GM21529 (cell line): Measurements from ENCODE around the gene TCF7L2.
"Not testable (repeated sequence)": the region's sequence is repeated elsewhere in the genome, so short reads cannot be mapped to it uniquely, and the experiment has no call there.

Source experiments
- ATAC-seq: cut with Tn5 transposase; IDR thresholded peaks from one replicate; pipeline ENCODE4 v1.9.1; 2021; ENCODE audit not compliant: unreplicated experiment

TCF7L2 gene

DNA sequence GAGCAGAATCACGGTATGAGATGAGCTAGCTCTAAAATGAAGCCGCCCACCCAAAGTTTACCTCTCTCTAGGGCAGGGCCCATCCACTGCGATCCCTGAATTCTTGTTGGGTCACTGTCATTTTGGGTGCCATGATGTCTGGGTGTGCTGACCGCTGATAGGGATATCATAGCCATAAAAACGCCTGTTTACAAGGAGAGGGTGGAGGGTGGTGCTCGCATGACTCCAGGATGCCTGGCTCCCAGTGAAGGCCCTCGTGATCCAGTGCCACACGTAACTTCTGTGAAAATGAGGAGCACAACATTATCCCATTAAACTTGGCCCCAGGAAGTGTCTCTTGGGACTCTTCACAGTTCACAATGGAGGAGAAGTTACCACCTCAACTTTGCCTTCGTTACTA lies 139.5 kb downstream of the TCF7L2 start:
- no peak for ATAC-seq

DNA sequence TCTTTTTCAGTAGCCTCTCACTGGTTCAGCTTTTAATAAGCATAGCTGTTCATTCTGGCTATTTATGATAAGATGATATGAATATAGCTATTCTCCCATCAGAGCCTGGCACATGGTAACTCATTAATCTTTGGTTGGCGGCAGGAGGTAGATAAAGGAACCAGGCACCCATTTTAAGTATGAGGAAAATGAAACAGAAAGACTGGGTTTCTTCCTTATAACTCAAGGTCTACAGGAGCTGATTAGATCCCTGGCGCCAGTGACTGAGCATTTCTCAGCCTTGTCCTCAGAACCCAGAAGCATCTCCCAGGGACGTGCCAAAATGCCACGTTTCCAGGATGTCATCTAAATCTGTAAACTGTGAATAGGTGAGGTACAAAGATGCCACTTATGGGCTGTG lies 141.9 kb downstream of the TCF7L2 start:
- no peak for ATAC-seq

DNA sequence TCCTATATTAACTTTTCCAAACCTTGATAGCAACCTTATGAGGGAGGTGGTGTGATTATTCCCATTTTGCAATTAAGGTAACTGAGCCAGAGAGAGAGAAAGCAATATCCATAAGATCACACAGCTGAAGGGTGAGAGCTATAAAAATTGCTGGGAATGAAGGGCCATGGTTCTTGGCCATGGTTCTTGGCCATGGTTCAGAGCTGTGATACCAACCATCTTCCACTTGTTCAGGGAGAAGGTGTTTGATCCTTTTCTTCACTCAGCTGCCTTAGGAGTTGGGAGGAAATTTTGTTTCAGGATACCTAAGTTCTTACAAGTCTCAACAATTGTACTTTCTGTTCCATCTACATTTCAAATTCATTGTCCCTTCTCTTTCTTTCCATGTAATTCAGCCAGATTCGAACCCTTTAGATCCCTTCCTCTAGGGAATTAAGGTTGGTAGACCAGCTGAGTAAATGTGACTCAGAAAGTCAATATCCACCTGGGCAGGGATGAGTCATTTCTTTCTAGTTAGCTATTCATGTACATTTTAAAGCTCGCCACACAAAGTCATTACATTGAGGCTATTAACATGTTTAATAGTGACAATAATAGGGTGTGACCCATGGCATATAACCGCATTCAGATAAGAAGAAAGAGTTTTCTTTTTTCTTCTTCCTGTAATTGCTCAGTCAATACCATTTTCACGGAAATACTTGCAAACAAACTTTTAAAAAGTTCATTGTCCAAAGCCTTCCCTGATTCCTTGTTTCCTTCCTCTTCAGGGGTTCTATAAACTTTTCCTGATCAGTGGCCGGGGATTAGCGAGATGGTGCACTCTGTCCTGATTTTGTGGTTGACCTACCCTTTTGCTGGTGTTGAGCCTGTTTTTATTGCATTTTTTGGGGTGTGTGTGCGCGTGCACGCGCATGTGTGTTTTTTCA lies 143.4 kb downstream of the TCF7L2 start:
- ATAC-seq = peak; percentile 69

- peak; percentile 73 for ATAC-seq
Measured at GRCh38 chr10:113094114-113094486, 144.1 kb downstream of the TCF7L2 start.

GRCh38 chr10:113095419-113096127 lies 145.5 kb downstream of the TCF7L2 start:
- no peak for ATAC-seq

GRCh38 chr10:113096128-113096996 lies 146.3 kb downstream of the TCF7L2 start:
- no peak for ATAC-seq

DNA sequence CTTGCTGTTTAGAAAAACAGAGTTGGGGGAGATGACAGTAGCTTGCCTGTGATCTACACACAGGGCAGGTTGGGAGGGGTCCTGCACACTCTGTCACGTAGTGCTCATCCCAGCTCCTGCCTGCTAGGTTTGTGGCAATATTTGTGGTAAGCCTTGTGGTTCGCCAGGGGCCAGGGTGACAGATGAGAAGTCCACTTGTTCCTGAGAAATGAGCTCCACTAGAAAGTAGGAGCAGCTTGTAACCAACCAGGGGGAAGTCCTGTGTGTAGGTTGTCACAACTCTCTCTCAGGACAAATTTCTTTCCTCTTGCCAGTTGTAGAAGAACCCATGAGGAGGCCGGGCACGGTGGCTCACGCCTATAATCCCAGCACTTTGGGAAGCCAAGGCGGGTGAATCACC lies 147.0 kb downstream of the TCF7L2 start:
- ATAC-seq = no peak

- no peak for ATAC-seq
Measured at GRCh38 chr10:113099431-113100183, 149.6 kb downstream of the TCF7L2 start.

GRCh38 chr10:113100281-113100680 lies 150.2 kb downstream of the TCF7L2 start:
- ATAC-seq = no peak

GRCh38 chr10:113103131-113103840 lies 153.2 kb downstream of the TCF7L2 start:
- no peak for ATAC-seq

DNA sequence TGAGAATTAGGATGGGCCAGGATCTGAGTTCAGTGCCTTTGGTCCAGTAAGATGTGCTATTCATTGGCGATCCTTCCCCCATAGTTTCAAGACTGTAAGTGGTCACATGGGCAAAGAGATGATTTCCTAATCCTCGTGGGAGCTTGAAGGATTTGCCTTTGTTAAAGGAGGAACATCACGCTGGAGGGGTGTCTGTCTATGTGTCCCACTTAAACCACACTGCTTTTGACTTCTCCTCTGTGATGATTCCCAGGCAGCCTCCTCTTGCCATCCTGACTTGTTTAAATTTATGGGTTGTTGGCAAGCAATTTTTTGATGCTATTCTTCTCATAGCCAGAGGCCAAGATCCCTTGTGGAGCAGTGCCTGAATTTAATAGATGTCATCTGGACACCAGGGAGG lies 154.0 kb downstream of the TCF7L2 start:
- ATAC-seq = no peak

DNA sequence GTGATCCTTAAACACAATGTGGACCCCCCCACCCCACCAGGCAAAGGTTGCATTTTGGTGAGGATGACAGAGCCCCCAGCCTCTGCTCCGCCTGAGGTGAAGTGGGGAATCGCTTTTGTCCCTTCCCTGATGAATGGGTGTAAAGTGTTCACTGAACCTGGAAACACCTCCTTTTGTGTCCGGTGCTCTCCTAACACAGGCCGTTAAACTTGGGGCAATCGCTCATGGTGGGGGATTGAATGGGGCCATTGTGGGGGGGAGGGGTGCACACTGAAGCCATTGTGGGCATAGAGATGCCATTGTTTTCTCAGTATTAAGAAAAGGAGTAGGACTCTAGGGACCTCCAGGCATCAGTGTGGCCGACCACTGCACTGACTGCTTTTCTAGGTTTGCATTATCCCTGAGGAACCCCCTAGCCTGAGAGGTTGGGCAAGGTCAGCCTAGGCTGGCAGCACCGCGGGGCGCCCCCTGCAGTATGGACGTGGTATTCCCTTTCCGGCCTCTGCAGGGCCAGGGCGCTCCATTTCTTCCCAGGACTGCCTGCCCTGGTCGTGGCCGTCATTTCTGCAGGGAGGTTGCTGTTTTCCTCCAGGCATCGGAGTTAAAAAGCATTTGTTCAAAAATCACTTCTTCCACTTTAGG lies 158.3 kb downstream of the TCF7L2 start:
- ATAC-seq = no peak

- no peak for ATAC-seq
Measured at GRCh38 chr10:113108948-113109347, 158.9 kb downstream of the TCF7L2 start.

DNA sequence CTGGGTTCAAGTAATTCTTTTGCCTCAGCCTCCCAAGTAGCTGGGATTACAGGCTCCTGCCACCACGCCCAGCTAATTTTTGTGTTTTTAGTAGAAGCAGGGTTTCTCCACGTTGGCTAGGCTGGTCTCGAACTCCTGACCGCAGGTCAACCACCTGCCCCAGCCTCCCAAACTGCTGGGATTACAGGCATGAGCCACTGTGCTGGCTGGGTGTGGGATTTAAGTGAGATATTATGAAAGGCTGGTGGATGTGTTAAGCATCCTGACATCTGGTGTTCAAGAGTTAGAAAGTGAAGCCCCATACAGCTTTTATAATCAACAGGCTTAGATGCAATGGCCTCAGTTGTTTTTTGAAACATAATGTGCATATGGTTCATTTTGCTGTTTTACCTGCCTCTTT lies 159.4 kb downstream of the TCF7L2 start:
- not testable (repeated sequence) for ATAC-seq

DNA sequence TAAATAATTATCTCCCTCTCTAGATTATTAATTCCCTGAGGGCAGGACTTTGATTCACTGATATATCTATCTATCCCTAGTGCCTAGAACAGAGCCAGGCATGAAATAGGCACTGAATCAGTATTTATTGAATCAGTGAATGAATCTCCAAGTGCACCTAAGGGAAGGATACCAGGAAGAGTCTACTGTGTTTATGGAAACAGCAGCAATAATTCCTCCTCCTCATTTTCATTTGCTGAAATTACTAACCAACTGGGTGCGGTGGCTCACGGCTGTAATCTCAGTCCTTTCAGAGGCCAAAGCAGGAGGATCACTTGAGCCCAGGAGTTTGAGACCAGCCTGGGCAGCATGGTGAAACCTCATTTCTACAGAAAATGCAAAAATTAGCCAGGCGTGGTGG lies 161.2 kb downstream of the TCF7L2 start:
- ATAC-seq = no peak

- ATAC-seq = no peak
Measured at GRCh38 chr10:113111900-113112853, 162.1 kb downstream of the TCF7L2 start.

- ATAC-seq = no peak
Measured at GRCh38 chr10:113113241-113113640, 163.2 kb downstream of the TCF7L2 start.

DNA sequence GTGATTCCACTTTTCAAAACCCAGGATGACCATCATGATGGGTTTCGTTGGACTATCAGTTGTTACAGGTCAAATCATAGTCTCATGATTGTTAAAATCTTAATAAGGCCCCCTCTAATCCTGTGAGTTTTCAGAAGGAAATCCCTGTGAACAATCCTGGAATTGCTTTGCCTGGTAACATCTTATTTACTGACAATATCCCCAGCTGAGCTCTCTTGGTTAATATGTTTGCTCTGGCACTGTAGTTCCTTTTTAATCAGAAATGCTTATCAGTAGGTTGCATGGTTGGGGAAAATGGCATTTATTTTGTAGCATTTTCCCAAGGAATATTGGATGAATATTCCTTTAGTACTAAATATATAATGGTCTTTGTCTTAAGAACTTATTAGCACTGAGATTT lies 163.9 kb downstream of the TCF7L2 start:
- no peak for ATAC-seq
